Naive thymus-derived CD8-positive, alpha-beta T cell (primary cell): ENCODE data around the gene CEP120. TPM values are rescaled to one million over a fixed set of nuclear protein-coding genes. Genes with fewer than 3 reads are reported as not detected.
"Not testable (repeated sequence)": the region's sequence is repeated elsewhere in the genome, so short reads cannot be mapped to it uniquely, and the experiment has no call there.

Experiments
- ATAC-seq, 2 donors: fragments of 150-1000 bp; cut with Tn5 transposase in 1 of 2; sonication (Bioruptor Pico), chemical (Tn5 transposase) in 1 of 2; 1 replicate in 1 of 2; 2 replicates in 1 of 2; pipeline ENCODE4 v1.10.0; 2021; ENCODE audit warnings: mild to moderate bottlenecking in 2 of 2, moderate library complexity in 2 of 2
- POLR2A ChIA-PET: fragments of 350-600 bp; sonication (Branson Sonifier 250); formaldehyde crosslinking; loops from one replicate; lab custom pipeline; 2021; ENCODE audit warnings: antibody characterized with exemption; lab: Charles Lee
- DNase-seq, 10 donors: peaks; one replicate each; pipeline versions ENCODE4 v3.0.0 to v3.0.0-alpha.2; 2020 to 2022
- H3K27ac Mint-ChIP-seq, 10 donors: one replicate each; pipeline ENCODE4 v1.8.0; 2020 to 2022; ENCODE audit warnings: mild to moderate bottlenecking in 10 of 10, mixed read lengths in 10 of 10, moderate library complexity in 4 of 10, inconsistent platforms in 1 of 10
- H3K27me3 Mint-ChIP-seq, 5 donors: one replicate each; pipeline ENCODE4 v1.8.0; 2021 to 2022; ENCODE audit warnings: mixed read lengths in 5 of 5
- H3K36me3 Mint-ChIP-seq, 3 donors: one replicate each; pipeline ENCODE4 v1.8.0; 2020 to 2022; ENCODE audit warnings: mixed read lengths in 3 of 3, mild to moderate bottlenecking in 2 of 3, inconsistent platforms in 1 of 3
- H3K4me1 Mint-ChIP-seq, 4 donors: one replicate each; pipeline ENCODE4 v1.8.0; 2021 to 2022; ENCODE audit warnings: mixed read lengths in 4 of 4
- H3K4me3 Mint-ChIP-seq, 10 donors: one replicate each; pipeline ENCODE4 v1.8.0; 2020 to 2022; ENCODE audit warnings: mild to moderate bottlenecking in 10 of 10, mixed read lengths in 10 of 10, moderate library complexity in 6 of 10, inconsistent platforms in 1 of 10
- H3K9me3 Mint-ChIP-seq, 9 donors: one replicate each; pipeline ENCODE4 v1.8.0; 2020 to 2022; ENCODE audit warnings: mixed read lengths in 9 of 9, mild to moderate bottlenecking in 3 of 9, inconsistent platforms in 1 of 9, moderate library complexity in 1 of 9
- polyA plus RNA-seq, 3 donors: library from polyadenylated mRNA; unstranded; fragments of 300-500 nt; fragmentation: Illumina TruSeq; gene quantifications; one replicate each; pipeline ENCODE4 v1.2.3, GENCODE V29; 2021
- total RNA-seq, 8 experiments: library from RNA in 2 of 8; stranded (reverse) in 2 of 8; gene quantifications; one replicate each; pipeline ENCODE4 v1.2.3 and lab custom pipeline; 2021 to 2026

CEP120 gene
- total and polyA plus RNA-seq, 5 experiments from 2014 or later, result 13.8 to 70.6 (median 25.9) TPM

- Mint-ChIP-seq H3K4me1 (peaks cover 14 to 26% (median 18%) of the 10 kb centered on the region in 4 donors), H3K27ac (peak overlapping the region in 2 of 10 donors; percentile 3 to 67), H3K36me3 (peaks cover 32 to 96% (median 53%) of the 10 kb centered on the region in 3 donors), H3K9me3 (no peaks in the 10 kb centered on the region), H3K27me3 (no peaks in the 10 kb centered on the region), H3K4me3 (no peak overlapping the region)
- POLR2A ChIA-PET, result no interaction called here
- DNase-seq (no peak), ATAC-seq (no peak)
Measured at GRCh38 chr5:123401320-123401719, 21.9 kb downstream of the CEP120 start.

- H3K36me3 Mint-ChIP-seq, result peaks cover 32 to 94% (median 52%) of the 10 kb centered on the region in 3 donors
- H3K27me3 Mint-ChIP-seq, DNase-seq, H3K27ac Mint-ChIP-seq, H3K4me3 Mint-ChIP-seq, ATAC-seq, POLR2A ChIA-PET, H3K9me3 Mint-ChIP-seq: not testable (repeated sequence)
- peaks cover 10 to 22% (median 13%) of the 10 kb centered on the region in 4 donors for H3K4me1 Mint-ChIP-seq
Measured at GRCh38 chr5:123400870-123401291, 22.3 kb downstream of the CEP120 start.

GRCh38 chr5:123398058-123398733 is 25.0 kb downstream of the CEP120 start:
- ATAC-seq, result no peak
- DNase-seq, result peak in 1 of 10 donors; percentile 4
- peaks cover 6 to 19% (median 9%) of the 10 kb centered on the region in 4 donors for H3K4me1 Mint-ChIP-seq
- POLR2A ChIA-PET, result interaction anchor here (1.9 kb wide), 1 partner anchor 25 kb away, joined by 5 read pairs; the partner anchor contains the start of gene CEP120
- H3K9me3 Mint-ChIP-seq, result no peaks in the 10 kb centered on the region
- H3K27ac Mint-ChIP-seq, result peak overlapping the region in 2 of 10 donors; percentile 15 to 66
- H3K4me3 Mint-ChIP-seq, result no peak overlapping the region
- H3K36me3 Mint-ChIP-seq, result peaks cover 15 to 92% (median 43%) of the 10 kb centered on the region in 3 donors
- H3K27me3 Mint-ChIP-seq, result no peaks in the 10 kb centered on the region

- H3K36me3 Mint-ChIP-seq, result peaks cover 11 to 92% (median 43%) of the 10 kb centered on the region in 3 donors
- H3K9me3 Mint-ChIP-seq, result no peaks in the 10 kb centered on the region
- H3K4me3 Mint-ChIP-seq, result no peak overlapping the region
- DNase-seq, result no peak
- H3K4me1 Mint-ChIP-seq, result peaks cover 6 to 19% (median 9%) of the 10 kb centered on the region in 4 donors
- H3K27ac Mint-ChIP-seq, result no peak overlapping the region
- ATAC-seq, result no peak
- POLR2A ChIA-PET, result interaction anchor here (1.9 kb wide), 1 partner anchor 25 kb away, joined by 5 read pairs; the partner anchor contains the start of gene CEP120
- no peaks in the 10 kb centered on the region for H3K27me3 Mint-ChIP-seq
Measured at GRCh38 chr5:123397538-123397937, 25.7 kb downstream of the CEP120 start.

GRCh38 chr5:123391009-123391408 is 32.2 kb downstream of the CEP120 start:
- ATAC-seq (no peak), DNase-seq (no peak)
- POLR2A ChIA-PET, result no interaction called here
- H3K4me1 Mint-ChIP-seq, result peaks cover 0 to 4% (median under 1%) of the 10 kb centered on the region in 4 donors
- H3K36me3 Mint-ChIP-seq, result peaks cover 0 to 88% (median 37%) of the 10 kb centered on the region in 3 donors
- no peak overlapping the region for H3K27ac Mint-ChIP-seq
- no peaks in the 10 kb centered on the region for H3K27me3 Mint-ChIP-seq
- no peaks in the 10 kb centered on the region for H3K9me3 Mint-ChIP-seq
- H3K4me3 Mint-ChIP-seq, result no peak overlapping the region

GRCh38 chr5:123389794-123390193 is 33.4 kb downstream of the CEP120 start:
- no peaks in the 10 kb centered on the region for H3K9me3 Mint-ChIP-seq
- POLR2A ChIA-PET, result no interaction called here
- peaks cover 0 to 90% (median 39%) of the 10 kb centered on the region in 3 donors for H3K36me3 Mint-ChIP-seq
- H3K27me3 Mint-ChIP-seq, result no peaks in the 10 kb centered on the region
- peaks cover 0 to 2% (median 0%) of the 10 kb centered on the region in 4 donors for H3K4me1 Mint-ChIP-seq
- ATAC-seq (no peak), DNase-seq (no peak)
- H3K4me3 Mint-ChIP-seq, result no peak overlapping the region
- no peak overlapping the region for H3K27ac Mint-ChIP-seq

- H3K4me3 Mint-ChIP-seq, result no peak overlapping the region
- peaks cover 0 to 2% (median 0%) of the 10 kb centered on the region in 4 donors for H3K4me1 Mint-ChIP-seq
- DNase-seq (no peak), ATAC-seq (no peak)
- no peaks in the 10 kb centered on the region for H3K9me3 Mint-ChIP-seq
- no peak overlapping the region for H3K27ac Mint-ChIP-seq
- no peaks in the 10 kb centered on the region for H3K27me3 Mint-ChIP-seq
- POLR2A ChIA-PET, result no interaction called here
- H3K36me3 Mint-ChIP-seq, result peaks cover 0 to 88% (median 32%) of the 10 kb centered on the region in 3 donors
Measured at GRCh38 chr5:123387313-123387712, 35.9 kb downstream of the CEP120 start.

- DNase-seq (no peak), ATAC-seq (no peak)
- Mint-ChIP-seq H3K4me1 (peaks cover 0 to 1% (median 0%) of the 10 kb centered on the region in 4 donors), H3K9me3 (no peaks in the 10 kb centered on the region), H3K27me3 (no peaks in the 10 kb centered on the region), H3K27ac (no peak overlapping the region), H3K36me3 (peaks cover 7 to 87% (median 41%) of the 10 kb centered on the region in 3 donors), H3K4me3 (no peak overlapping the region)
- POLR2A ChIA-PET, result no interaction called here
Measured at GRCh38 chr5:123382252-123382651, 41.0 kb downstream of the CEP120 start.

- no peak overlapping the region for H3K4me3 Mint-ChIP-seq
- peaks cover 0 to 13% (median 5%) of the 10 kb centered on the region in 4 donors for H3K4me1 Mint-ChIP-seq
- peak overlapping the region in 1 of 10 donors; percentile 16 for H3K27ac Mint-ChIP-seq
- H3K27me3 Mint-ChIP-seq, result no peaks in the 10 kb centered on the region
- DNase-seq (peak in 6 of 10 donors; percentile 4 to 19 (median 10)), ATAC-seq (no peak)
- POLR2A ChIA-PET, result interaction anchor here (0.8 kb wide), 1 partner anchor 52 kb away, joined by 3 read pairs; no protein-coding TSS in a partner anchor
- H3K36me3 Mint-ChIP-seq, result peaks cover 13 to 87% (median 34%) of the 10 kb centered on the region in 3 donors
- no peaks in the 10 kb centered on the region for H3K9me3 Mint-ChIP-seq
Measured at GRCh38 chr5:123371575-123372179, 51.5 kb downstream of the CEP120 start.

GRCh38 chr5:123369371-123369968 is 53.7 kb downstream of the CEP120 start:
- no peaks in the 10 kb centered on the region for H3K27me3 Mint-ChIP-seq
- H3K36me3 Mint-ChIP-seq, result peaks cover 11 to 79% (median 29%) of the 10 kb centered on the region in 3 donors
- no peak for DNase-seq
- POLR2A ChIA-PET, result no interaction called here
- no peaks in the 10 kb centered on the region for H3K9me3 Mint-ChIP-seq
- H3K4me1 Mint-ChIP-seq, result peaks cover 0 to 13% (median 4%) of the 10 kb centered on the region in 4 donors
- peak overlapping the region in 6 of 10 donors; percentile 3 to 55 (median 24) for H3K27ac Mint-ChIP-seq
- no peak overlapping the region for H3K4me3 Mint-ChIP-seq
- no peak for ATAC-seq

- Mint-ChIP-seq H3K4me3 (no peak overlapping the region), H3K36me3 (peaks cover 16 to 74% (median 29%) of the 10 kb centered on the region in 3 donors)
- DNase-seq, result no peak
Measured at GRCh38 chr5:123367739-123368138, 55.5 kb downstream of the CEP120 start.

GRCh38 chr5:123365156-123365555 is 58.0 kb downstream of the CEP120 start:
- DNase-seq (no peak), ATAC-seq (no peak)
- H3K36me3 Mint-ChIP-seq, result peaks cover 23 to 74% (median 38%) of the 10 kb centered on the region in 3 donors
- H3K27ac Mint-ChIP-seq, result no peak overlapping the region
- peaks cover 2 to 8% (median 6%) of the 10 kb centered on the region in 4 donors for H3K4me1 Mint-ChIP-seq
- no peaks in the 10 kb centered on the region for H3K9me3 Mint-ChIP-seq
- no peak overlapping the region for H3K4me3 Mint-ChIP-seq
- no peaks in the 10 kb centered on the region for H3K27me3 Mint-ChIP-seq
- POLR2A ChIA-PET, result no interaction called here

More at GRCh38 chr5:123367739-123368138, 55.5 kb downstream of the CEP120 start:
- no peak for ATAC-seq
- POLR2A ChIA-PET, result no interaction called here
- Mint-ChIP-seq H3K27ac (no peak overlapping the region), H3K4me1 (peaks cover 0 to 13% (median 5%) of the 10 kb centered on the region in 4 donors), H3K9me3 (no peaks in the 10 kb centered on the region), H3K27me3 (no peaks in the 10 kb centered on the region)
